CD4-positive, alpha-beta T cell (primary cell): ENCODE measurements around the gene GRB14. TPM values are rescaled to one million over a fixed set of nuclear protein-coding genes. Genes with fewer than 3 reads are reported as not detected.
"Not testable (repeated sequence)": the region's sequence is repeated elsewhere in the genome, so short reads cannot be mapped to it uniquely, and the experiment has no call there.

Experiments used
- ATAC-seq: fragments of 200-7000 bp; cut with Tn5 transposase; one replicate; pipeline ENCODE4 v1.10.0; 2022; ENCODE audit warnings: mild to moderate bottlenecking; ENCODE audit not compliant: poor library complexity
- CTCF ChIA-PET: fragments of 350-600 bp; sonication (Branson Sonifier 250); formaldehyde crosslinking; loops from one replicate; lab custom pipeline; 2021; ENCODE audit warnings: antibody characterized with exemption, inconsistent platforms; lab: Charles Lee
- POLR2A ChIA-PET: fragments of 350-600 bp; sonication (Branson Sonifier 250); formaldehyde crosslinking; loops from one replicate; lab custom pipeline; 2021; ENCODE audit warnings: antibody characterized with exemption, inconsistent platforms; lab: Charles Lee
- DNase-seq, 14 experiments: peaks; one replicate each; pipeline ENCODE4 v3.0.0-alpha.2; 2013 to 2020; ENCODE audit warnings: mixed read lengths in 2 of 14
- H3K27ac ChIP-seq, 2 donors: one replicate each; pipeline versions ENCODE4 v1.5.1 to v1.7.0; 2013; ENCODE audit warnings: low read length in 2 of 2, low read depth in 1 of 2, mild to moderate bottlenecking in 1 of 2
- H3K27me3 ChIP-seq, 2 experiments: 1 replicate in 1 of 2; 2 replicates in 1 of 2; pipeline versions ENCODE4 v1.6.1 to v1.7.0; 2013; ENCODE audit warnings: low read length in 2 of 2, control low read depth in 1 of 2, mild to moderate bottlenecking in 1 of 2, moderate library complexity in 1 of 2; ENCODE audit not compliant: insufficient read depth in 2 of 2, control insufficient read depth in 1 of 2
- H3K36me3 ChIP-seq: one replicate; pipeline ENCODE4 v1.6.1; 2013; ENCODE audit warnings: low read length, control low read depth; ENCODE audit not compliant: insufficient read depth
- H3K4me1 ChIP-seq: one replicate; pipeline ENCODE4 v1.6.1; 2013; ENCODE audit warnings: low read length, control low read depth; ENCODE audit not compliant: insufficient read depth
- H3K4me3 ChIP-seq: one replicate; pipeline ENCODE4 v1.5.1; 2013; ENCODE audit warnings: mild to moderate bottlenecking, low read length, moderate library complexity
- H3K9me3 ChIP-seq, 2 experiments: 1 replicate in 1 of 2; 2 replicates in 1 of 2; pipeline versions ENCODE4 v1.6.1 to v1.7.0; 2013; ENCODE audit warnings: low read length in 2 of 2, mild to moderate bottlenecking in 2 of 2, control low read depth in 1 of 2, moderate library complexity in 1 of 2; ENCODE audit not compliant: control insufficient read depth in 1 of 2, insufficient read depth in 1 of 2
- H3K27ac Mint-ChIP-seq: one replicate; pipeline ENCODE4 v1.8.0; 2020; ENCODE audit warnings: mixed read lengths
- H3K27me3 Mint-ChIP-seq: one replicate; pipeline ENCODE4 v1.8.0; 2021; ENCODE audit warnings: mixed read lengths
- H3K36me3 Mint-ChIP-seq: one replicate; pipeline ENCODE4 v1.8.0; 2021; ENCODE audit warnings: low read depth, mixed read lengths
- H3K4me1 Mint-ChIP-seq: one replicate; pipeline ENCODE4 v1.8.0; 2021; ENCODE audit warnings: low read depth, mixed read lengths
- H3K4me3 Mint-ChIP-seq: one replicate; pipeline ENCODE4 v1.8.0; 2020; ENCODE audit warnings: mild to moderate bottlenecking, mixed read lengths
- H3K9me3 Mint-ChIP-seq: one replicate; pipeline ENCODE4 v1.8.0; 2020; ENCODE audit warnings: mixed read lengths
- intact Hi-C, 2 experiments: fragments of 100-400 bp; cut with DNase I in 1 of 2; cut with micrococcal nuclease in 1 of 2; formaldehyde crosslinking; loops; one replicate each; pipeline versions ENCODE4 v1.15.1 to v1.9.0; 2023 to 2025; cut with DNase I, micrococcal nuclease
- total RNA-seq, 174 experiments: library from RNA in 2 of 174; stranded (reverse) in 2 of 174; gene quantifications; one replicate each; pipeline ENCODE4 v1.2.3 and lab custom pipeline; 2021 to 2026
- TF ChIP-seq, protein P1 (sequence below): fragments of 200-600 bp; IDR thresholded peaks from one replicate; pipeline ENCODE4 v1.8.0; 2022; ENCODE audit warnings: antibody characterized with exemption, mild to moderate bottlenecking

Gene GRB14
- total RNA-seq, 2 experiments from 2014 or later: not detected

DNA sequence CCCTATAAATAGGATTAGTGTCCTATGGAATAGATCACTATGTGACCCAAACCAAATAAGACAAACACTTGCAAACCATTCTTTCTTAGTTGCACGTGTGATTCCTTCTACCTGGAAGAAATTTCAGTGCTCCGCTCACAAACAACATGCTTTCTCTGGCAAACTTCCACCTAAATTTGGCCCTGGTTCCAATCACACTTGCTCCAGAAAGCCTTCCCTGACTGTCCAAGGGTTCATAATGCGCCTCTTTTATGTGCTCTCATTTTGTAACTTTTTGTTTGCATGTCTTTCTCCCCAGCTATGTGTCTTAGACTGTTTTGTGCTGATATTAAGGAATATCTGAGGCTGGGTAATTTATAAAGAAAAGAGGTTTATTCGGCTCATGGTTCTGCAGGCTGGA, 69.8 kb downstream of the GRB14 start:
- no peak for DNase-seq
- H3K4me1 Mint-ChIP-seq: no peaks in the 10 kb centered on the region
- H3K4me1 ChIP-seq: no peaks in the 10 kb centered on the region
- no peaks in the 10 kb centered on the region for H3K36me3 ChIP-seq
- POLR2A ChIA-PET: no interaction called here
- intact Hi-C loops: no loop called here
- H3K4me3 ChIP-seq: no peak overlapping the region
- no peak overlapping the region for H3K27ac Mint-ChIP-seq
- peaks cover 8% of the 10 kb centered on the region for H3K9me3 Mint-ChIP-seq
- no peaks in the 10 kb centered on the region for H3K27me3 ChIP-seq
- TF ChIP-seq, protein P1, sequence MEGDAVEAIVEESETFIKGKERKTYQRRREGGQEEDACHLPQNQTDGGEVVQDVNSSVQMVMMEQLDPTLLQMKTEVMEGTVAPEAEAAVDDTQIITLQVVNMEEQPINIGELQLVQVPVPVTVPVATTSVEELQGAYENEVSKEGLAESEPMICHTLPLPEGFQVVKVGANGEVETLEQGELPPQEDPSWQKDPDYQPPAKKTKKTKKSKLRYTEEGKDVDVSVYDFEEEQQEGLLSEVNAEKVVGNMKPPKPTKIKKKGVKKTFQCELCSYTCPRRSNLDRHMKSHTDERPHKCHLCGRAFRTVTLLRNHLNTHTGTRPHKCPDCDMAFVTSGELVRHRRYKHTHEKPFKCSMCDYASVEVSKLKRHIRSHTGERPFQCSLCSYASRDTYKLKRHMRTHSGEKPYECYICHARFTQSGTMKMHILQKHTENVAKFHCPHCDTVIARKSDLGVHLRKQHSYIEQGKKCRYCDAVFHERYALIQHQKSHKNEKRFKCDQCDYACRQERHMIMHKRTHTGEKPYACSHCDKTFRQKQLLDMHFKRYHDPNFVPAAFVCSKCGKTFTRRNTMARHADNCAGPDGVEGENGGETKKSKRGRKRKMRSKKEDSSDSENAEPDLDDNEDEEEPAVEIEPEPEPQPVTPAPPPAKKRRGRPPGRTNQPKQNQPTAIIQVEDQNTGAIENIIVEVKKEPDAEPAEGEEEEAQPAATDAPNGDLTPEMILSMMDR: no peak
- CTCF ChIA-PET: no interaction called here
- H3K27ac ChIP-seq: no peak overlapping the region
- H3K36me3 Mint-ChIP-seq: no peaks in the 10 kb centered on the region
- no peak for ATAC-seq
- no peak overlapping the region for H3K4me3 Mint-ChIP-seq
- no peaks in the 10 kb centered on the region for H3K27me3 Mint-ChIP-seq
- peaks cover 0 to 2% of the 10 kb centered on the region in 2 experiments for H3K9me3 ChIP-seq

- H3K27me3 Mint-ChIP-seq, H3K4me1 ChIP-seq, H3K4me3 ChIP-seq, DNase-seq, CTCF ChIA-PET, H3K27me3 ChIP-seq, POLR2A ChIA-PET, H3K36me3 ChIP-seq, ATAC-seq, H3K27ac Mint-ChIP-seq, intact Hi-C loops, H3K36me3 Mint-ChIP-seq, H3K9me3 ChIP-seq, H3K27ac ChIP-seq, H3K4me1 Mint-ChIP-seq, H3K4me3 Mint-ChIP-seq: not testable (repeated sequence)
- H3K9me3 Mint-ChIP-seq: peaks cover 15% of the 10 kb centered on the region
Observed at GRCh38 chr2:164549705-164550104, 71.6 kb downstream of the GRB14 start.

DNA sequence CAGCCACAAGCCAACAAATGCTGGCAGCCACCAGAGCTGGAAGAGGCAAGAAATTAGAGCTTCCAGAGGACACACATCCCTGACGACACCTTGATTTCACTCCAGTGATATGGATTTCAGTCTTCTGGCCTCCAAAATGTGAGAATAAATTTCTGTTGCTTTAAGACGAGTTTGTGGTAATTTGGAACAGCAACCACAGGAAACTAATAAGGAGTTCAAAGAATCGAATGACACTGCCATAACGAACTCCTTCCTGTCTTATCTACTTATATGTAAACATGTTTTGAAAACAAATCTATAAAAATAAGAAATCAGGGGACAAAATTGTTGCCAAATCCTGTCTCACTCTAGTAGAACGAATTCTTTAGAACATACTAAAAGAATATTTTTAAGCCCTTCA, 75.8 kb downstream of the GRB14 start:
- Mint-ChIP-seq H3K27ac (no peak overlapping the region), H3K27me3 (no peaks in the 10 kb centered on the region), H3K4me3 (no peak overlapping the region), H3K36me3 (no peaks in the 10 kb centered on the region), H3K4me1 (no peaks in the 10 kb centered on the region), H3K9me3 (peaks cover 17% of the 10 kb centered on the region)
- DNase-seq (no peak), ATAC-seq (no peak)
- no peak overlapping the region for H3K27ac ChIP-seq
- intact Hi-C loops: no loop called here
- no peaks in the 10 kb centered on the region for H3K27me3 ChIP-seq
- H3K4me1 ChIP-seq: no peaks in the 10 kb centered on the region
- POLR2A ChIA-PET: no interaction called here
- TF ChIP-seq, protein P1: no peak
- H3K9me3 ChIP-seq: peaks cover 0 to 2% of the 10 kb centered on the region in 2 experiments
- H3K4me3 ChIP-seq: no peak overlapping the region
- H3K36me3 ChIP-seq: no peaks in the 10 kb centered on the region
- CTCF ChIA-PET: no interaction called here

DNA sequence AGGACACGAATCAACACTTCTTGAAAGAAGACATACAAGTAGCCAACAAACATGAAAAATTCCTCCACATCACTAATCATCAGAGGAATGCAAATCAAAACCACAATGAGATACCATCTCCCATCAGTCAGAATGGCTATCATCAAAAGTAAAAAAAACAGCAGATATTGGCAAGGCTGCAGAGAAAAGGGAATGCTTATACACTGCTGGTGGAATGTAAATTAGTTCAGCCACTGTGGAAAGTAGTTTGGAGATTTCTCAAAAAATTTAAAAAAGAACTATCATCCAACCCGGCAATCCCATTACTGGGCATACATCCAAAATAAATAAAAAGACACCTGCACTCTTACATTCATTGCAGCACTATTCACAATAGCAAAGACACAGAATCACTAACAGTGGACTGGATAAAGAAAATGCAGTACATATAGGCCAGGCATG, 78.7 kb downstream of the GRB14 start:
- intact Hi-C loops: no loop called here
- Histone ChIP-seq H3K36me3 (no peaks in the 10 kb centered on the region), H3K4me3 (no peak overlapping the region), H3K9me3 (peaks cover 0 to 2% of the 10 kb centered on the region in 2 experiments), H3K27ac (no peak overlapping the region), H3K4me1 (no peaks in the 10 kb centered on the region), H3K27me3 (no peaks in the 10 kb centered on the region)
- ChIA-PET CTCF (no interaction called here), POLR2A (no interaction called here)
- no peaks in the 10 kb centered on the region for H3K27me3 Mint-ChIP-seq
- H3K9me3 Mint-ChIP-seq: peaks cover 14% of the 10 kb centered on the region
- no peak for DNase-seq
- no peak overlapping the region for H3K27ac Mint-ChIP-seq
- TF ChIP-seq, protein P1: no peak
- H3K4me3 Mint-ChIP-seq: no peak overlapping the region
- no peaks in the 10 kb centered on the region for H3K36me3 Mint-ChIP-seq
- ATAC-seq: no peak
- no peaks in the 10 kb centered on the region for H3K4me1 Mint-ChIP-seq
